GM12878 (cell line): ENCODE data around the gene GOPC. TPM values are rescaled to one million over a fixed set of nuclear protein-coding genes. Genes with fewer than 3 reads are reported as not detected.
A peak's percentile ranks its signal among the peaks of the same experiment; 100 is the strongest.

Experiments used
- ATAC-seq: fragments of 200-7000 bp; cut with Tn5 transposase; 3 replicates; pipeline ENCODE4 v1.9.1; 2020; ENCODE audit warnings: mild to moderate bottlenecking, moderate library complexity
- BruUV-seq: library from RNA; stranded (reverse); fragments of 400-500 nt; replicated peaks from 2 replicates; lab custom pipeline; 2021; lab: Mats Ljungman, UMichigan
- CTCF ChIA-PET: fragments of 300-600 bp; sonication (Branson Sonifier 250); formaldehyde crosslinking; extraction: SDS; loops from one replicate; lab custom pipeline; 2021; ENCODE audit warnings: inconsistent platforms; lab: Yijun Ruan, JAX
- POLR2A ChIA-PET: fragments of 350-600 bp; formaldehyde crosslinking; extraction: SDS; loops from one replicate; lab custom pipeline; 2021; ENCODE audit warnings: inconsistent platforms; lab: Charles Lee
- RAD21 ChIA-PET: fragments of 300-600 bp; sonication (Branson Sonifier 250); formaldehyde crosslinking; loops from one replicate; lab custom pipeline; 2023; ENCODE audit warnings: antibody characterized with exemption; ENCODE audit not compliant: unreplicated experiment; lab: Charles Lee
- SMC1A ChIA-PET: fragments of 300-600 bp; sonication (Branson Sonifier 250); formaldehyde crosslinking; loops from one replicate; lab custom pipeline; 2023; ENCODE audit not compliant: unreplicated experiment, uncharacterized antibody; lab: Charles Lee
- DNase-seq: peaks from one replicate; pipeline ENCODE4 v3.0.0-alpha.2; 2011; ENCODE audit warnings: low read depth, low spot score
- FAIRE-seq: peaks from 3 replicates; lab custom pipeline; 2011; peaks lifted over from hg19 to GRCh38; lab: Jason Lieb, UNC
- H2AFZ ChIP-seq: 2 replicates; pipeline ENCODE4 v1.6.0; 2011; ENCODE audit warnings: low read depth, low read length, control low read depth; ENCODE audit not compliant: control insufficient read depth
- H3K27ac ChIP-seq: 2 replicates; pipeline ENCODE4 v1.5.1; 2011; ENCODE audit warnings: control low read depth; ENCODE audit not compliant: control insufficient read depth, insufficient read depth
- H3K27me3 ChIP-seq, 2 experiments: replicated peaks in 1 of 2; 2 replicates each; pipeline versions ENCODE4 v1.6.0 to v1.6.1; 2011; ENCODE audit warnings: low read length in 1 of 2; ENCODE audit not compliant: control insufficient read depth in 2 of 2, insufficient read depth in 2 of 2
- H3K36me3 ChIP-seq, 2 experiments: 2 replicates each; pipeline ENCODE4 v1.5.1; 2011; ENCODE audit warnings: low read length in 1 of 2; ENCODE audit not compliant: control insufficient read depth in 2 of 2, insufficient read depth in 2 of 2
- H3K4me1 ChIP-seq: 2 replicates; pipeline ENCODE4 v1.6.1; 2011; ENCODE audit warnings: mild to moderate bottlenecking, low read length, moderate library complexity, mixed read lengths; ENCODE audit not compliant: control insufficient read depth, insufficient read depth
- H3K4me2 ChIP-seq: 2 replicates; pipeline ENCODE4 v1.6.0; 2011; ENCODE audit warnings: control low read depth; ENCODE audit not compliant: control insufficient read depth, insufficient read depth
- H3K4me3 ChIP-seq: fragments of 200-600 bp; sonication (generic); 2 replicates; pipeline ENCODE4 v1.5.1; 2016
- H3K79me2 ChIP-seq: 2 replicates; pipeline ENCODE4 v1.6.0; 2011; ENCODE audit warnings: low read length; ENCODE audit not compliant: control insufficient read depth, insufficient read depth
- H3K9ac ChIP-seq: 2 replicates; pipeline ENCODE4 v1.8.0; 2011; ENCODE audit warnings: low read length, control low read depth, mixed read lengths; ENCODE audit not compliant: control insufficient read depth, insufficient read depth
- H3K9me3 ChIP-seq: replicated peaks from 3 replicates; pipeline ENCODE4 v1.5.1; 2011; ENCODE audit warnings: mild to moderate bottlenecking, low read length; ENCODE audit not compliant: control insufficient read depth, insufficient read depth
- H4K20me1 ChIP-seq: 2 replicates; pipeline ENCODE4 v1.6.0; 2011; ENCODE audit not compliant: control insufficient read depth, insufficient read depth
- CBX5 ChIP-seq: sonication (generic); IDR thresholded peaks from 2 replicates; pipeline ENCODE4 v1.6.1; 2016; ENCODE audit warnings: low read depth, moderate library complexity, mild to moderate bottlenecking, inconsistent platforms
- CEBPB ChIP-seq, 2 experiments: fragments of 150-350 bp in 1 of 2; IDR thresholded peaks; 2 replicates each; pipeline ENCODE4 v1.6.1; 2012 to 2014; ENCODE audit warnings: low read depth in 2 of 2, low read length in 2 of 2, borderline replicate concordance in 1 of 2, inconsistent platforms in 1 of 2
- EP300 ChIP-seq, 2 experiments: fragments of 150-350 bp in 1 of 2; IDR thresholded peaks; 2 replicates each; pipeline ENCODE4 v1.6.1; 2011 to 2012; ENCODE audit warnings: low read depth in 2 of 2, low read length in 2 of 2, borderline replicate concordance in 1 of 2, improper control_type of control experiment in 1 of 2, inconsistent platforms in 1 of 2; ENCODE audit not compliant: control insufficient read depth in 1 of 2
- IRF4 ChIP-seq: IDR thresholded peaks from 2 replicates; pipeline ENCODE4 v1.6.1; 2011; ENCODE audit warnings: low read depth, low read length
- KDM1A ChIP-seq: fragments of 200-600 bp; sonication (generic); IDR thresholded peaks from 2 replicates; pipeline ENCODE4 v1.6.1; 2016; ENCODE audit warnings: borderline replicate concordance
- KLF5 ChIP-seq: fragments of 450-650 bp; IDR thresholded peaks from 2 replicates; pipeline ENCODE4 v1.6.1; 2014; ENCODE audit warnings: mild to moderate bottlenecking; ENCODE audit not compliant: partially characterized antibody
- LARP7 ChIP-seq: fragments of 450-650 bp; IDR thresholded peaks from 2 replicates; pipeline ENCODE4 v1.6.1; 2017; ENCODE audit warnings: mild to moderate bottlenecking
- NFYA ChIP-seq: IDR thresholded peaks from 2 replicates; pipeline ENCODE4 v1.6.1; 2011; ENCODE audit warnings: low read depth, mild to moderate bottlenecking, low read length, improper control_type of control experiment, borderline replicate concordance
- POLR2A ChIP-seq: IDR thresholded peaks from 2 replicates; pipeline ENCODE4 v1.6.1; 2011; ENCODE audit warnings: low read depth, mild to moderate bottlenecking, low read length
- POU2F2 ChIP-seq: IDR thresholded peaks from 3 replicates; pipeline ENCODE4 v1.6.1; 2011; ENCODE audit warnings: low read depth, mild to moderate bottlenecking, low read length, borderline replicate concordance
- SKIL ChIP-seq: fragments of 450-650 bp; IDR thresholded peaks from 2 replicates; pipeline ENCODE4 v1.6.1; 2017; ENCODE audit warnings: mild to moderate bottlenecking, low read depth, inconsistent platforms; ENCODE audit not compliant: poor library complexity, severe bottlenecking
- SMARCA5 ChIP-seq: fragments of 450-650 bp; IDR thresholded peaks from 2 replicates; pipeline ENCODE4 v1.6.1; 2017; ENCODE audit warnings: mild to moderate bottlenecking
- SP1 ChIP-seq: IDR thresholded peaks from one replicate; pipeline ENCODE4 v1.6.1; 2011; ENCODE audit warnings: low read depth, low read length
- SREBF1 ChIP-seq: IDR thresholded peaks from 2 replicates; pipeline ENCODE4 v1.6.1; 2012; ENCODE audit warnings: mild to moderate bottlenecking, low read length
- STAT3 ChIP-seq: IDR thresholded peaks from 2 replicates; pipeline ENCODE4 v1.6.1; 2011; ENCODE audit warnings: low read depth, low read length, improper control_type of control experiment
- TARDBP ChIP-seq: IDR thresholded peaks from 2 replicates; pipeline ENCODE4 v1.6.1; 2016; ENCODE audit warnings: borderline replicate concordance
- TBL1XR1 ChIP-seq: IDR thresholded peaks from 2 replicates; pipeline ENCODE4 v1.6.1; 2012; ENCODE audit warnings: low read depth, low read length, improper control_type of control experiment
- USF1 ChIP-seq: IDR thresholded peaks from 2 replicates; pipeline ENCODE4 v1.6.1; 2011; ENCODE audit warnings: borderline replicate concordance, low read depth, mild to moderate bottlenecking, moderate library complexity, mixed read lengths, low read length; ENCODE audit not compliant: insufficient read depth; ENCODE audit errors: extremely low read length
- YY1 ChIP-seq: IDR thresholded peaks from 2 replicates; pipeline ENCODE4 v1.6.1; 2011; ENCODE audit warnings: low read depth, mild to moderate bottlenecking, low read length
- ZBTB33 ChIP-seq: fragments of 450-650 bp; IDR thresholded peaks from 2 replicates; pipeline ENCODE4 v1.6.1; 2017; ENCODE audit warnings: mild to moderate bottlenecking
- WGBS: methylation state at CpG from one replicate; pipeline ENCODE4 v1.1.6; 2016; ENCODE audit warnings: low lambda C conversion rate; ENCODE audit not compliant: insufficient replicate concordance, insufficient coverage; ENCODE audit errors: missing lambda C conversion rate; 5-methylcytosine and 5-hydroxymethylcytosine counted together
- in situ Hi-C: fragments of 300-500 bp; cut with MboI; formaldehyde crosslinking; loops from 9 replicates; pipeline ENCODE4 v1.14.3; 2018; ENCODE audit warnings: mixed read lengths
- intact Hi-C: fragments of 100-400 bp; cut with micrococcal nuclease; formaldehyde crosslinking; loops from one replicate; pipeline ENCODE4 v1.14.2; 2022; ENCODE audit not compliant: unreplicated experiment
- polyA plus RNA-seq, 11 experiments: library from polyadenylated mRNA; depleted of rRNA in 4 of 11; unstranded in 6 of 11; stranded (reverse) in 5 of 11; fragments of >200 nt; fragmentation: Nextera tagmentation in 4 of 11; fragmentation: Illumina TruSeq in 1 of 11; extraction: Ambion mirVana in 4 of 11; extraction: Trizol in 1 of 11; gene quantifications; 1 replicate in 1 of 11; 2 replicates in 10 of 11; pipeline versions ENCODE4 v1.2.1 to v1.2.3, GENCODE V29; 2011 to 2016; ENCODE audit warnings: inconsistent platforms in 2 of 11, missing spikeins in 2 of 11, low read depth in 1 of 11
- total RNA-seq, 4 experiments: library from RNA; depleted of rRNA in 3 of 4; stranded (reverse); fragments of >200 nt in 3 of 4; fragmentation: Illumina TruSeq in 1 of 4; extraction: Trizol in 1 of 4; gene quantifications; 2 replicates each; pipeline versions ENCODE4 v1.2.1 to v1.2.3, GENCODE V29; 2013 to 2021

Gene GOPC
- total and polyA plus RNA-seq, 10 of the 15 experiments (the other 5 are each of a cell fraction or from before 2014, with no cell fraction given), result 5.8 to 28.5 (median 18.0) TPM

GRCh38 chr6:117605169-117605826, 3.0 kb upstream of the GOPC start:
- no peaks in the 10 kb centered on the region for H4K20me1 ChIP-seq
- peaks cover 6% of the 10 kb centered on the region; the same call in 1 of the 2 replicates for H3K4me1 ChIP-seq
- 8% methylated on average over 7 of the region's 7 CpGs for WGBS
- H3K4me2 ChIP-seq, result 0 out of 2 replicates have a peak overlapping the region, but pooled peaks have one; percentile 1
- H3K4me3 ChIP-seq, result no peak overlapping the region
- SMC1A ChIA-PET, result interaction anchor here (0.8 to 8.5 kb wide), 20 partner anchors 17 to 270 kb away, joined by 3 to 128 read pairs (median 3); partner anchors contain the start of gene DCBLD1
- in situ Hi-C loops, result no loop called here
- no peak overlapping the region for H3K27ac ChIP-seq
- H3K9me3 ChIP-seq, result no peaks in the 10 kb centered on the region; the same call in 2 of the 3 replicates
- peak; percentile 84 for FAIRE-seq
- no TSS peak for BruUV-seq
- peak; percentile 51 for ATAC-seq
- peak; percentile 66 for DNase-seq
- CTCF ChIA-PET, result interaction anchor here (0.6 to 5.2 kb wide), 39 partner anchors 8 to 263 kb away, joined by 3 to 121 read pairs (median 6); partner anchors contain the start of gene DCBLD1
- H3K36me3 ChIP-seq, result no peaks in the 10 kb centered on the region
- POLR2A ChIA-PET, result interaction anchor here (4.3 kb wide), 1 partner anchor 122 kb away, joined by 14 read pairs; the partner anchor contains the start of gene DCBLD1
- intact Hi-C loops, result loop anchor here (1.0 to 5.0 kb wide), 6 partner anchors 49 to 258 kb away; partner anchors contain the start of gene NUS1
- H3K79me2 ChIP-seq, result peaks cover 20% of the 10 kb centered on the region
- no peak overlapping the region for H3K9ac ChIP-seq
- RAD21 ChIA-PET, result interaction anchor here (0.7 to 6.2 kb wide), 9 partner anchors 19 to 155 kb away, joined by 3 to 71 read pairs (median 5); partner anchors contain the start of gene DCBLD1
- no peaks in the 10 kb centered on the region for H3K27me3 ChIP-seq
- H2AFZ ChIP-seq, result peak overlapping the region; percentile 49
- no peak for TF ChIP-seq NFYA
- no peak for TF ChIP-seq KDM1A
- TF ChIP-seq TARDBP, result no peak
- no peak for TF ChIP-seq EP300 (IDR thresholded peaks at IDR 0.05; ENCODE audit: borderline replicate concordance in 1 of 2, control insufficient read depth in 1 of 2, low read depth in 2 of 2, low read length in 2 of 2)
- TF ChIP-seq IRF4, result no peak
- TF ChIP-seq KLF5, result no peak
- TF ChIP-seq YY1, result peak; percentile 55; the same call in 1 of the 2 replicates
- no peak for TF ChIP-seq STAT3
- peak; percentile 98 for TF ChIP-seq POU2F2
- TF ChIP-seq ZBTB33, result no peak
- TF ChIP-seq SP1, result no peak
- TF ChIP-seq CEBPB (IDR thresholded peaks at IDR 0.05; ENCODE audit: borderline replicate concordance in 1 of 2, low read depth in 2 of 2, low read length in 2 of 2), result no peak
- TF ChIP-seq CBX5, result no peak
- TF ChIP-seq SREBF1, result no peak
- TF ChIP-seq POLR2A, result no peak
- no peak for TF ChIP-seq SMARCA5
- no peak for TF ChIP-seq SKIL
- TF ChIP-seq TBL1XR1, result no peak
- no peak for TF ChIP-seq USF1
- TF ChIP-seq LARP7, result no peak
